Measurements from ENCODE around the gene LCP2.

Gene LCP2

DNA sequence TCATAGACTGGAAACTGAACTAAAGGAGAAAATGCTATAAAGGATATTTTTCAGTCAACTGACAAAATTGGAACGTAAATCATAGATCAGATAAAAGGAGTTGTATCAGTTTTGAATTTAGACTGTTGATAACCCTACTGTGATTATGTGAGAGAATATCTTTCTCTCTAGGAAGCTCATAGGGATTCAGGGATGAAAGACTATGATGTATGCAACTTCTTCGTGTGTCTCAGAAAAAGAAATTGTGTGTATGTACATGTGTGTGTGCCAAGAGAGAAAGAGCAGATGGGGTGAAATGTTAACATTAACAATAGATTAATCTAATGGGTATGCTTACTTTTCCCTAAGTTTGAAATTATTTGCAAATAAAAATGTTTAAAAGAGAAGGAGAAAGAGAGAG is 95.5 kb downstream of the LCP2 start:
- Histone ChIP-seq H3K9ac (ENCODE audit: low read length) (no peak overlapping the region), H3K4me1 (ENCODE audit: low read length) (peaks cover 12% of the 10 kb centered on the region), H3K27ac (ENCODE audit: low read length) (no peak overlapping the region), H3K9me3 (ENCODE audit: insufficient read depth, low read length) (no peaks in the 10 kb centered on the region), H3K79me2 (ENCODE audit: low read length) (no peaks in the 10 kb centered on the region), H3K4me3 (ENCODE audit: low read length) (no peak overlapping the region), H3K36me3 (replicated peaks; ENCODE audit: low read depth, low read length) (no peaks in the 10 kb centered on the region), H3K27me3 (ENCODE audit: low read depth, low read length) (peaks cover 46% of the 10 kb centered on the region), H3K4me2 (ENCODE audit: low read length) (no peak overlapping the region), H2AFZ (ENCODE audit: low read depth, low read length) (no peak overlapping the region), H4K20me1 (ENCODE audit: insufficient read depth, low read length) (no peaks in the 10 kb centered on the region)
- TF ChIP-seq, protein P1, sequence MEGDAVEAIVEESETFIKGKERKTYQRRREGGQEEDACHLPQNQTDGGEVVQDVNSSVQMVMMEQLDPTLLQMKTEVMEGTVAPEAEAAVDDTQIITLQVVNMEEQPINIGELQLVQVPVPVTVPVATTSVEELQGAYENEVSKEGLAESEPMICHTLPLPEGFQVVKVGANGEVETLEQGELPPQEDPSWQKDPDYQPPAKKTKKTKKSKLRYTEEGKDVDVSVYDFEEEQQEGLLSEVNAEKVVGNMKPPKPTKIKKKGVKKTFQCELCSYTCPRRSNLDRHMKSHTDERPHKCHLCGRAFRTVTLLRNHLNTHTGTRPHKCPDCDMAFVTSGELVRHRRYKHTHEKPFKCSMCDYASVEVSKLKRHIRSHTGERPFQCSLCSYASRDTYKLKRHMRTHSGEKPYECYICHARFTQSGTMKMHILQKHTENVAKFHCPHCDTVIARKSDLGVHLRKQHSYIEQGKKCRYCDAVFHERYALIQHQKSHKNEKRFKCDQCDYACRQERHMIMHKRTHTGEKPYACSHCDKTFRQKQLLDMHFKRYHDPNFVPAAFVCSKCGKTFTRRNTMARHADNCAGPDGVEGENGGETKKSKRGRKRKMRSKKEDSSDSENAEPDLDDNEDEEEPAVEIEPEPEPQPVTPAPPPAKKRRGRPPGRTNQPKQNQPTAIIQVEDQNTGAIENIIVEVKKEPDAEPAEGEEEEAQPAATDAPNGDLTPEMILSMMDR (IDR thresholded peaks at IDR 0.05; ENCODE audit: low read depth, low read length): no peak
- no peak for TF ChIP-seq EZH2phosphoT487 (IDR thresholded peaks at IDR 0.05; ENCODE audit: low read depth)

DNA sequence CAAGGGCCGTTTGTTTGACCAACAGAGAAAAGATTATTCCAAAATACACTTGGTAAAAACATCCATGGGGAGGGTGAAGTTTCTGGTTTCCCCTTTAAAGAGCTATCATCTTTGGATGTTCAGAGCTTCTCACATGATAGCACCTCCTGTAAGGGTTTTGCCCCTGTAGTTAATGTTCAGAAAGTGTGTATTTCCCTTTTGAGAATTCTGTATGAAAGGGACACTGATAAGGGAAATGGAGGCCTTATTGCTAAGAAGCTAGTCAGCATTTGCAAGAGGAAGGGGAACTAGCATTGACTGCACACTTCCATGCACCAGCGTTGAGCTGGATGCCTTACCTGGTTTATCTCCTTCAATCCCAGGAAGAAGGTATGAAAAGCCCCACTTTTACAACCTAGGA is 96.3 kb downstream of the LCP2 start:
- peak overlapping the region; percentile 70; the same call in 1 of the 2 replicates for H2AFZ ChIP-seq (ENCODE audit: low read depth, low read length)

DNA sequence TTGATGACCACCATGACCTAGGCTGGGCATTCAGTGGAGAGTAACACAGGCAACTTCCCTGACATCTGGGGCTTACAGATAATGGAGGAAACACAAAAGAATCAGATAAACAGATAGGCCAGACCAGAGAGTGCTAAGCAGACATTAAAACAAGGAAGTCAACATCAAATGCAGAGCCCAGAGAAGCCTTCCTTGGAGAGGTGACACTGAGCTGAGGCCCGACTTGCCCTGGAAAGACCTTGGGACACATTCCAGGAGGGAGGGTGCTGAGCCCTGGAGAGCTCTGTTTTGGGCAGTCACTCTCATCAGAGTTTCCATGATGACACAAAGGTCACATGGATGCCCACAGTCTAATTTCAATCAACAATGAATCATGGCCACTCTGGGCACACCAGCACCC is 96.7 kb downstream of the LCP2 start:
- Histone ChIP-seq H4K20me1 (ENCODE audit: insufficient read depth, low read length) (no peaks in the 10 kb centered on the region), H3K36me3 (replicated peaks; ENCODE audit: low read depth, low read length) (no peaks in the 10 kb centered on the region), H3K27ac (ENCODE audit: low read length) (no peak overlapping the region), H3K4me1 (ENCODE audit: low read length) (peaks cover 12% of the 10 kb centered on the region), H3K9ac (ENCODE audit: low read length) (no peak overlapping the region), H3K4me2 (ENCODE audit: low read length) (peak overlapping the region; percentile 27), H3K79me2 (ENCODE audit: low read length) (no peaks in the 10 kb centered on the region), H3K9me3 (ENCODE audit: insufficient read depth, low read length) (no peaks in the 10 kb centered on the region), H2AFZ (ENCODE audit: low read depth, low read length) (peak overlapping the region; percentile 70; the same call in 1 of the 2 replicates), H3K27me3 (ENCODE audit: low read depth, low read length) (peaks cover 41% of the 10 kb centered on the region), H3K4me3 (ENCODE audit: low read length) (no peak overlapping the region)
- TF ChIP-seq EZH2phosphoT487 (IDR thresholded peaks at IDR 0.05; ENCODE audit: low read depth): no peak
- TF ChIP-seq, protein P1 (IDR thresholded peaks at IDR 0.05; ENCODE audit: low read depth, low read length): no peak

More for the DNA sequence above, 96.3 kb downstream of the LCP2 start:
- Histone ChIP-seq H3K4me2 (ENCODE audit: low read length) (peak overlapping the region; percentile 27), H4K20me1 (ENCODE audit: insufficient read depth, low read length) (no peaks in the 10 kb centered on the region), H3K27ac (ENCODE audit: low read length) (no peak overlapping the region), H3K4me1 (ENCODE audit: low read length) (peaks cover 12% of the 10 kb centered on the region), H3K27me3 (ENCODE audit: low read depth, low read length) (peaks cover 45% of the 10 kb centered on the region), H3K36me3 (replicated peaks; ENCODE audit: low read depth, low read length) (no peaks in the 10 kb centered on the region), H3K4me3 (ENCODE audit: low read length) (no peak overlapping the region), H3K9ac (ENCODE audit: low read length) (no peak overlapping the region), H3K79me2 (ENCODE audit: low read length) (no peaks in the 10 kb centered on the region), H3K9me3 (ENCODE audit: insufficient read depth, low read length) (no peaks in the 10 kb centered on the region)
- TF ChIP-seq, protein P1 (IDR thresholded peaks at IDR 0.05; ENCODE audit: low read depth, low read length): no peak
- TF ChIP-seq EZH2phosphoT487 (IDR thresholded peaks at IDR 0.05; ENCODE audit: low read depth): no peak
